SIG-M5 treated with dmso at 0.1 percent for 504 hours (cell line): Measurements from ENCODE around the gene SLC13A5.

Experiments
- DNase-seq: peaks from one replicate; lab custom pipeline; 2025; ENCODE audit not compliant: unreplicated experiment; lab: John Stamatoyannopoulos, UW

SLC13A5 gene

DNA sequence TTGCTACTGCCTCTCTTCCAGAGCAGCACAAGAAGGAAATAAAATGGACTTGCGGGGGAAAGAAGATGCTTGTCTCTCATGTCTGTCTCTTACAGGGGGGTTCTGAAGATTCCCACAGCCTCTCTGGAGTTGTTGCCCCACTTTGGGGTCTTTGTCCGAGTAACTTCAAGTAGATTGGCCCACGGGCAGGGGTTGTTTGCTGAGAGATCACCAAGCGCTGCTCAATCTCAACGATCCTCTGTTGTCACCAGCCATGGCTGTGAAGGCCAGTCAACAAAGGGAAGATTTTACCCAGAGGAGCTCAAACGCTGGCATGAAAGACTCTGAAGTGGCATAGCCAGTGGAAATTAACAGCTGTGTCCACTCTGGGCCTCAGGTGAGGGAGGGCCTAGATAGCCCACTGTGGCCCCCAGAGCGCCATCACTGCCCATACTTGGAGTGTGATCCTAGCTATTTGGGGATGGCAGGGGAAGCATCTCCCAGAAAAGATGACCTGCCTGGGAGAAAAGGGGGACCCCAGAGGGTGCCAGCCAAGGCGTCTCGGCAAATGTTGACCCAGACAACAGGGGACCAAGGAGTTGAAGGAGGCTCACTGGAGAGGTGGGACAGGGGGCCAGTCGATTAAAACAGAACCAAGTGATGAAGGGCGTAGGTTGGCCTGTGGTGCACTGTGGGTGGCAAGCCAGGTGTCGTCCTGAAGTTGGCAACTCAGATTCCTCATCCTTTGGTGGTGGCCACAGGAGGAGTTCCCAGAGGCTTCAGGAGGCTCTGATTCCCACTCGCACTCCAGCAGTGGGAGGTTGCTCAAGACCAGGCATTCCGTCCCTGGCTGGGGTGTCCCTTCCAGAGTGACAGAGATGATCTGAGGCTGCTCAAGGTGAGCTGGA, 28.0 kb downstream of the SLC13A5 start:
- no peak for DNase-seq

- DNase-seq: no peak
These were observed 28.7 kb downstream of the SLC13A5 start for GRCh38 chr17:6684460-6684783.

GRCh38 chr17:6683730-6684459, 29.3 kb downstream of the SLC13A5 start:
- no peak for DNase-seq

- no peak for DNase-seq
These were observed 30.0 kb downstream of the SLC13A5 start for GRCh38 chr17:6683081-6683684.

- no peak for DNase-seq
These were observed 30.8 kb downstream of the SLC13A5 start for GRCh38 chr17:6682339-6682738.

- DNase-seq: no peak
These were observed 31.5 kb downstream of the SLC13A5 start for GRCh38 chr17:6681671-6682070.

GRCh38 chr17:6681176-6681575, 32.0 kb downstream of the SLC13A5 start:
- no peak for DNase-seq

DNA sequence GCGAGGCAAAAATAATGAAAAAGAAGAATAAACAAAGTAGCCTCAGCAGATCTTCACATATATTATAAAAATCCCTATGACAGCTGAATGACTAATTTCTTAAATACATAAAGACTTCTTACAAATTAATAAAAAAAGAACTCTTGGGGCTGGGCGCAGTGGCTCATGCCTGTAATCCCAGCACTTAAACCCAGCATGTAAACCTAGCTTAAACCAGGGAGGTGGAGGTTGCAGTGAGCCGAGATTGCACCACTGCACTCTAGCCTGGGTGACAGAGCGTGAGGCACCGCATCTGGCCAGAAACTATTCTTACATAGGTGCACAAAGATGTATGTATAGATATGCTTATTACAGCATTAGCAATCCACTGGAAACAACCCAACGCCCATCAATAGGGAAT, 33.9 kb downstream of the SLC13A5 start:
- DNase-seq: no peak

DNA sequence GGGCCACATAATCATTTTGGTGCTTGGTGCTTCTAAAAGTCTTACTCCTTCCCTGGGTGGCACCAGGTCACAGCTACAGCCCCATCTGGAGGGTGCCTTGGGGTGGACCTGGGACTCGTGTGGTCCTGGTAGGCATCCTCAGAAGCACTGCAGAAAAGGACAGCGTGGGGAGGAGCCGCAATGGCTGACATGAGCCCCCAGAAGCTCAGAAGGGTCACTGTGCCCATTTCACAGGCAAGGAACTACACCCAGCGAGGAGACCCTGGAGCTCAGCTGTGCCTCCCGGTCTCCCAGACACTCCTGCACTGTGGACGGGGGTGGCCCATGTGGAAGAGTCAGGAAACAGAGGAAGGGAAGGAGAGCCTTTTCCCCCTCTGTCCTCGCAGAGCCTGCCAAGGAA, 35.2 kb downstream of the SLC13A5 start:
- DNase-seq: no peak

GRCh38 chr17:6677158-6677831, 35.9 kb downstream of the SLC13A5 start:
- peak; percentile 21 for DNase-seq

GRCh38 chr17:6676802-6677157, 36.4 kb downstream of the SLC13A5 start:
- no peak for DNase-seq

GRCh38 chr17:6675201-6675825, 37.9 kb downstream of the SLC13A5 start:
- DNase-seq: no peak

GRCh38 chr17:6674586-6674985, 38.6 kb downstream of the SLC13A5 start:
- DNase-seq: no peak

GRCh38 chr17:6671431-6671830, 41.7 kb downstream of the SLC13A5 start:
- DNase-seq: no peak

DNA sequence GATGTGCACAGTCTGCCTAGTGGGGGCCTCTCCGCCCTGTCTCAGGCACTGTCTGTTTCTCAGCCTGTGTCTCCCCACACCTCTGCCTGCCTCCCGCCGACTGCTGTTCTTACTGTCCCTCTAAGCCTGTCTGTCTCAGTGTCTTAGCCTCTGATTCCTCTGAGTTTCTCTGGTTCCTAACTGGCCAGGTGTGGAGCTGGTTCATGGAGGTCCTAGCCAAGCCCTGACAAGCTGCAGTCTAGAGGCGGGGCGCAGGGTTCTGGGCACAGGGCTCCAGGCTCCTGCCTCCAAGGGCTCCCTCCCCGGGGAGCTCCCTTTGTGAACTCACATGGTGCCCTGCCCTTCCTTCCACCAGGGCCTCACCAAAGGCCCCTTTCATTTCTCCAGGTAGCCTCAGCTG, 42.2 kb downstream of the SLC13A5 start:
- DNase-seq: no peak

GRCh38 chr17:6670571-6670970, 42.6 kb downstream of the SLC13A5 start:
- no peak for DNase-seq

GRCh38 chr17:6669479-6670212, 43.5 kb downstream of the SLC13A5 start:
- DNase-seq: no peak

- DNase-seq: no peak
These were observed 44.3 kb downstream of the SLC13A5 start for GRCh38 chr17:6668727-6669425.

GRCh38 chr17:6668219-6668618, 45.0 kb downstream of the SLC13A5 start:
- DNase-seq: no peak

DNA sequence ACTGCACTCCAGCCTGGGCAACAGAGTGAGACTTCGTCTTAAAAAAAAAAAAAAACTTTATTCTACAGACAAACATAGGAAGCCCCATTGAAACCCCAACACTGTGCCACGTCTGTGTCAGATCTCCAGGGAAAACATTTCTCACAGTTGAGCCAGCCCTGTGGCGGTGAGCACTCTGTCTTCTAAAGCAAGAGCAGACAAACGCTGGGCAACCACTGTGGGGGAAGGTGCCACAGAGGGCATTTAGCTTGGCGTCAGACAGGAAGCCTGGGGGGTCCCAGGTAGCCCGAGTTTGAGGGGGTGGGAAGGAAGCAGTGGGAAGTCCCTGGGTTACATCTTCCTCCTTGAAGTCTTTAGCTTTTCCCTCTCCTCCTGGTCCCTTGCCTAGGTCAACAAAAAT, 45.7 kb downstream of the SLC13A5 start:
- no peak for DNase-seq
